A549 (cell line): ENCODE results near the gene PDE8A. TPM values are rescaled to one million over a fixed set of nuclear protein-coding genes. Genes with fewer than 3 reads are reported as not detected.

Source experiments
- ATAC-seq, 2 experiments: fragments of 200-7000 bp in 1 of 2; fragments of >200 bp in 1 of 2; cut with Nextera tagmentation in 1 of 2; cut with Tn5 transposase in 1 of 2; 3 replicates each; pipeline versions ENCODE4 v1.8.0 to v1.9.1; 2018 to 2020; ENCODE audit warnings: mild to moderate bottlenecking in 1 of 2, moderate library complexity in 1 of 2
- CTCF ChIA-PET: fragments of 300-600 bp; sonication (Branson Sonifier 250); formaldehyde crosslinking; extraction: SDS; loops from one replicate; lab custom pipeline; 2021; ENCODE audit warnings: antibody characterized with exemption, inconsistent platforms; lab: Yijun Ruan, JAX
- POLR2A ChIA-PET: fragments of 350-600 bp; formaldehyde crosslinking; extraction: SDS; loops from one replicate; lab custom pipeline; 2021; ENCODE audit warnings: antibody characterized with exemption, inconsistent platforms; lab: Yijun Ruan, JAX
- DNase-seq, 2 experiments: peaks; one replicate each; pipeline versions ENCODE4 v3.0.0 to v3.0.0-alpha.2; 2011 to 2016; ENCODE audit warnings: low read depth in 1 of 2, low spot score in 1 of 2
- FAIRE-seq: peaks from 2 replicates; lab custom pipeline; 2011; peaks lifted over from hg19 to GRCh38; lab: Jason Lieb, UNC
- H3K27ac ChIP-seq, 2 experiments: fragments of >200 bp; sonication (Bioruptor Twin); formaldehyde crosslinking; 3 replicates each; pipeline ENCODE4 v1.5.1; 2016 to 2017
- H3K4me1 ChIP-seq: fragments of >200 bp; sonication (Bioruptor Twin); formaldehyde crosslinking; 3 replicates; pipeline ENCODE4 v1.6.1; 2016
- H3K4me2 ChIP-seq: fragments of >200 bp; sonication (Bioruptor Twin); formaldehyde crosslinking; 3 replicates; pipeline ENCODE4 v1.6.1; 2016
- H3K4me3 ChIP-seq: fragments of >200 bp; sonication (Bioruptor Twin); formaldehyde crosslinking; 3 replicates; pipeline ENCODE4 v1.5.1; 2016
- H3K9me3 ChIP-seq: fragments of >200 bp; sonication (Bioruptor Twin); formaldehyde crosslinking; 3 replicates; pipeline ENCODE4 v1.6.1; 2016
- ATOH8 ChIP-seq: fragments of 250-450 bp; sonication (Bioruptor Pico); IDR thresholded peaks from 2 replicates; pipeline ENCODE4 v1.5.0; 2020; ENCODE audit warnings: low read depth, mild to moderate bottlenecking, moderate library complexity
- BHLHE40 ChIP-seq: IDR thresholded peaks from 2 replicates; pipeline ENCODE4 v1.6.1; 2012; ENCODE audit warnings: low read depth, low read length, inconsistent platforms
- CHD2 ChIP-seq: fragments of 150-350 bp; IDR thresholded peaks from 2 replicates; pipeline ENCODE4 v1.6.1; 2014; ENCODE audit warnings: low read length; ENCODE audit not compliant: partially characterized antibody
- CHD4 ChIP-seq: fragments of 200-600 bp; sonication (generic); IDR thresholded peaks from 2 replicates; pipeline ENCODE4 v1.6.1; 2016; ENCODE audit warnings: antibody characterized with exemption, mild to moderate bottlenecking, borderline replicate concordance
- EHF ChIP-seq: fragments of 250-450 bp; sonication (Bioruptor Pico); IDR thresholded peaks from 2 replicates; pipeline ENCODE4 v1.5.0; 2020; ENCODE audit warnings: mild to moderate bottlenecking
- EHMT2 ChIP-seq: fragments of 200-600 bp; sonication (generic); IDR thresholded peaks from 2 replicates; pipeline ENCODE4 v1.6.1; 2016; ENCODE audit warnings: antibody characterized with exemption, low read depth, mild to moderate bottlenecking, moderate library complexity
- EP300 ChIP-seq, 2 experiments: fragments of >200 bp; sonication (Bioruptor Twin); formaldehyde crosslinking; IDR thresholded peaks; 2 replicates in 1 of 2; 3 replicates in 1 of 2; pipeline ENCODE4 v1.6.1; 2016 to 2017
- FOXS1 ChIP-seq: fragments of 250-450 bp; sonication (Bioruptor Pico); IDR thresholded peaks from 2 replicates; pipeline ENCODE4 v1.5.0; 2020; ENCODE audit warnings: mild to moderate bottlenecking, moderate library complexity
- GATA3 ChIP-seq: IDR thresholded peaks from 2 replicates; pipeline ENCODE4 v1.6.1; 2012; ENCODE audit warnings: borderline replicate concordance
- HDAC2 ChIP-seq: fragments of 200-600 bp; sonication (generic); IDR thresholded peaks from 2 replicates; pipeline ENCODE4 v1.6.1; 2016
- HOXB5 ChIP-seq: fragments of 250-450 bp; sonication (Bioruptor Pico); IDR thresholded peaks from 2 replicates; pipeline ENCODE4 v1.5.0; 2020; ENCODE audit warnings: mild to moderate bottlenecking, moderate library complexity
- KDM1A ChIP-seq: fragments of 200-600 bp; sonication (generic); IDR thresholded peaks from 2 replicates; pipeline ENCODE4 v1.6.1; 2016; ENCODE audit warnings: low read depth, mild to moderate bottlenecking
- PHF8 ChIP-seq: fragments of 200-600 bp; sonication (generic); IDR thresholded peaks from 2 replicates; pipeline ENCODE4 v1.6.1; 2016; ENCODE audit warnings: low read depth, mild to moderate bottlenecking, antibody characterized with exemption, moderate library complexity, borderline replicate concordance
- RAD21 ChIP-seq, 2 experiments: fragments of >200 bp in 1 of 2; sonication (Bioruptor Twin) in 1 of 2; formaldehyde crosslinking in 1 of 2; IDR thresholded peaks in 1 of 2; conservative IDR thresholded peaks in 1 of 2; 2 replicates in 1 of 2; 3 replicates in 1 of 2; pipeline ENCODE4 v1.6.1; 2012 to 2018; ENCODE audit warnings: inconsistent platforms in 1 of 2
- RARB ChIP-seq: fragments of 250-450 bp; sonication (Bioruptor Pico); IDR thresholded peaks from 2 replicates; pipeline ENCODE4 v1.8.0; 2021; ENCODE audit warnings: mild to moderate bottlenecking, moderate library complexity
- SMC3 ChIP-seq: fragments of >200 bp; sonication (Bioruptor Twin); formaldehyde crosslinking; IDR thresholded peaks from 3 replicates; pipeline ENCODE4 v1.6.1; 2018; ENCODE audit warnings: inconsistent platforms
- TP53 ChIP-seq: fragments of 250-450 bp; sonication (Bioruptor Pico); IDR thresholded peaks from 2 replicates; pipeline ENCODE4 v1.5.0; 2021; ENCODE audit warnings: mild to moderate bottlenecking, moderate library complexity
- ZC3H11A ChIP-seq: fragments of 450-650 bp; IDR thresholded peaks from 2 replicates; pipeline ENCODE4 v1.6.1; 2014; ENCODE audit warnings: antibody characterized with exemption, mild to moderate bottlenecking
- ZNF302 ChIP-seq: fragments of 250-450 bp; sonication (Bioruptor Pico); IDR thresholded peaks from 2 replicates; pipeline ENCODE4 v1.9.0; 2021; ENCODE audit warnings: inconsistent platforms, mild to moderate bottlenecking, moderate library complexity
- ZSCAN20 ChIP-seq: fragments of 250-450 bp; sonication (Bioruptor Pico); IDR thresholded peaks from 2 replicates; pipeline ENCODE4 v1.8.0; 2022; ENCODE audit warnings: mild to moderate bottlenecking, moderate library complexity
- WGBS: methylation state at CpG from one replicate; pipeline ENCODE4 v1.1.6; 2017; ENCODE audit errors: missing lambda C conversion rate; 5-methylcytosine and 5-hydroxymethylcytosine counted together
- polyA plus RNA-seq, 4 experiments: library from polyadenylated mRNA; depleted of rRNA in 3 of 4; stranded (reverse); fragments of >200 nt; fragmentation: RNase III in 1 of 4; extraction: RNeasy Plus Mini Kit Qiagen cat#74134 plus additional on column Dnase treatment in 1 of 4; gene quantifications; 2 replicates in 3 of 4; 3 replicates in 1 of 4; pipeline ENCODE4 v1.2.3, GENCODE V29; 2011 to 2017
- TF ChIP-seq, protein P1 (sequence below): IDR thresholded peaks from 2 replicates; pipeline ENCODE4 v1.6.1; 2012; ENCODE audit warnings: low read depth, borderline replicate concordance
- TF ChIP-seq, protein P2 (sequence below): fragments of 450-650 bp; IDR thresholded peaks from 2 replicates; pipeline ENCODE4 v1.6.1; 2014; ENCODE audit warnings: antibody characterized with exemption
- TF ChIP-seq, protein P3 (sequence below): fragments of >200 bp; sonication (Bioruptor Twin); formaldehyde crosslinking; IDR thresholded peaks from 3 replicates; pipeline ENCODE4 v1.6.1; 2016

Gene PDE8A
- polyA plus RNA-seq, 2 of the 4 experiments (the other 2 are of a cell fraction) = 45.3 to 204 TPM

DNA sequence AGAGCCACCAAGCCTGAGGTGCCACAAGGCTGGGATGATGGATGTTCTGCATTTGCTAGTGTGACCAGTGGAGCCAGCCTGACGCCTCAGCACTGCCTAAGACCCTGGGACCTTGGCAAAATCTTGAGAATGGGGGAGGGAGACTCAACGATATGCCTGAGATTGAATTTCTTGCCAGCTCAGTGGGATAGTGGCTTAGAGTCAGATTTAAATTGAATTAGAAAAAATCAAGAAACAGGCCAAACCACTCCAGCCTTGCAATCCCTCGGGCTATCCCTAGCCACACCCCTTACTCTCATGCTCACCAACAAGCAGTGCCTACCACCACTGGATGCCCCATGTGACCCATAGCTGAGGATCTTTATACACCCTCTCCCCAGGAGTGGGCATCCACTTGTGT is 18.7 kb upstream of the PDE8A start (continued):
- TF ChIP-seq PHF8 (no peak), BHLHE40 (no peak), GATA3 (no peak)

DNA sequence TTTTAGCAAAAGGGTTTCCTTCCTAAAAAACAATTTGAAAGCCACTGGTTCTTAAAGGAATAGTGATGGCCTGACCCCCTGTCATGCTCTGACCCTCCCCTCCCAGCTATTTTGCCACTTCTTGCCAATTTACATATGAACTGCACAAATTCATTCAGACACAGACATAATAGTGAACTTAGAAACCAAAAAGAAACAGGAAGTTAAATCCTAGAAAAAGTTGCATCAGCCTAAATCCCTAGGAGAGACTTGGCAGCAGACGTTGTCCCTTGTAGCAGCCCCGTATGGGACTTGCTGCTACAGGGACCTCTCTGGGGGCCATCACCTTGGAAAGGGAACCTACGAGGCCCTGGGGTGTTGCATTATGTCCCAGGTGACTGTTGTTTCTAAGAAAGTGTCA is 14.3 kb upstream of the PDE8A start:
- Histone ChIP-seq H3K27ac (peak overlapping the region in 1 of 2 experiments; percentile 42; a peak in 2 of 6 replicates), H3K4me1 (no peaks in the 10 kb centered on the region), H3K9me3 (peaks cover 24% of the 10 kb centered on the region), H3K4me3 (no peak overlapping the region), H3K4me2 (no peak overlapping the region)
- ATAC-seq (no peak), DNase-seq (no peak), FAIRE-seq (no peak)
- ChIA-PET POLR2A (no interaction called here), CTCF (interaction anchor here (1.0 to 2.1 kb wide), 4 partner anchors 12 to 25 kb away, joined by 3 to 12 read pairs (median 6); partner anchors contain the start of gene PDE8A)
- TF ChIP-seq RARB (CRISPR knock-in tag) (no peak), TP53 (no peak), FOXS1 (CRISPR knock-in tag) (no peak), KDM1A (no peak), ATOH8 (CRISPR knock-in tag) (no peak), EP300 (IDR thresholded peaks at IDR 0.05) (no peak)
- 69% methylated on average over 3 of the region's 3 CpGs for WGBS

- CTCF ChIA-PET = interaction anchor here (0.6 to 2.7 kb wide), 6 partner anchors 11 to 93 kb away, joined by 3 to 6 read pairs (median 4); no protein-coding TSS in a partner anchor
- no peak for ATAC-seq
- WGBS = 83% methylated on average over 3 of the region's 3 CpGs
- no peak for TF ChIP-seq KDM1A
- TF ChIP-seq CHD4 = no peak
- TF ChIP-seq EHMT2 = no peak
- no peak for TF ChIP-seq SMC3
- no peak for TF ChIP-seq RAD21 (conservative IDR thresholded peaks at IDR 0.05 in 1 of 2, IDR thresholded peaks at IDR 0.05 in 1 of 2)
- no peak for TF ChIP-seq ZC3H11A
- no peak for TF ChIP-seq HOXB5
- no peak for TF ChIP-seq CHD2
- TF ChIP-seq, protein P1, sequence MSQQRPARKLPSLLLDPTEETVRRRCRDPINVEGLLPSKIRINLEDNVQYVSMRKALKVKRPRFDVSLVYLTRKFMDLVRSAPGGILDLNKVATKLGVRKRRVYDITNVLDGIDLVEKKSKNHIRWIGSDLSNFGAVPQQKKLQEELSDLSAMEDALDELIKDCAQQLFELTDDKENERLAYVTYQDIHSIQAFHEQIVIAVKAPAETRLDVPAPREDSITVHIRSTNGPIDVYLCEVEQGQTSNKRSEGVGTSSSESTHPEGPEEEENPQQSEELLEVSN = no peak
- no peak for TF ChIP-seq EHF (CRISPR knock-in tag)
- no peak for TF ChIP-seq GATA3
- TF ChIP-seq, protein P2, sequence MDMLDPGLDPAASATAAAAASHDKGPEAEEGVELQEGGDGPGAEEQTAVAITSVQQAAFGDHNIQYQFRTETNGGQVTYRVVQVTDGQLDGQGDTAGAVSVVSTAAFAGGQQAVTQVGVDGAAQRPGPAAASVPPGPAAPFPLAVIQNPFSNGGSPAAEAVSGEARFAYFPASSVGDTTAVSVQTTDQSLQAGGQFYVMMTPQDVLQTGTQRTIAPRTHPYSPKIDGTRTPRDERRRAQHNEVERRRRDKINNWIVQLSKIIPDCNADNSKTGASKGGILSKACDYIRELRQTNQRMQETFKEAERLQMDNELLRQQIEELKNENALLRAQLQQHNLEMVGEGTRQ = no peak
- TF ChIP-seq, protein P3, sequence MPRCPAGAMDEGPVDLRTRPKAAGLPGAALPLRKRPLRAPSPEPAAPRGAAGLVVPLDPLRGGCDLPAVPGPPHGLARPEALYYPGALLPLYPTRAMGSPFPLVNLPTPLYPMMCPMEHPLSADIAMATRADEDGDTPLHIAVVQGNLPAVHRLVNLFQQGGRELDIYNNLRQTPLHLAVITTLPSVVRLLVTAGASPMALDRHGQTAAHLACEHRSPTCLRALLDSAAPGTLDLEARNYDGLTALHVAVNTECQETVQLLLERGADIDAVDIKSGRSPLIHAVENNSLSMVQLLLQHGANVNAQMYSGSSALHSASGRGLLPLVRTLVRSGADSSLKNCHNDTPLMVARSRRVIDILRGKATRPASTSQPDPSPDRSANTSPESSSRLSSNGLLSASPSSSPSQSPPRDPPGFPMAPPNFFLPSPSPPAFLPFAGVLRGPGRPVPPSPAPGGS = no peak
- no peak for TF ChIP-seq ZNF302 (CRISPR knock-in tag)
- TF ChIP-seq HDAC2 = no peak
- no peak for TF ChIP-seq ZSCAN20 (CRISPR knock-in tag)
- FAIRE-seq = no peak
- no peaks in the 10 kb centered on the region for H3K4me1 ChIP-seq
- no peak for DNase-seq
- H3K4me3 ChIP-seq = no peak overlapping the region
- POLR2A ChIA-PET = no interaction called here
- no peak overlapping the region for H3K27ac ChIP-seq
- peaks cover 24% of the 10 kb centered on the region for H3K9me3 ChIP-seq
- H3K4me2 ChIP-seq = no peak overlapping the region
Measured at GRCh38 chr15:84968301-84968700, 13.4 kb upstream of the PDE8A start.
